HG02884 (cell line): Measurements from ENCODE around the gene NHLRC4.

Source experiments
- ATAC-seq: cut with Tn5 transposase; IDR thresholded peaks from one replicate; pipeline ENCODE4 v1.9.1; 2021; ENCODE audit warnings: mild to moderate bottlenecking, moderate library complexity; ENCODE audit not compliant: unreplicated experiment

Gene NHLRC4, protein sequence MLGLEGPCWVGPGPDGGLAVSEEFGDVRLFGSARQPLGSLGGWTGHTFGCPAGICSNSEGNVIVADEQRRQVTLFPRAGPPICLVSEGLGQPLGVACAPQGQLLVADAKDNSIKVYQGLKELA

DNA sequence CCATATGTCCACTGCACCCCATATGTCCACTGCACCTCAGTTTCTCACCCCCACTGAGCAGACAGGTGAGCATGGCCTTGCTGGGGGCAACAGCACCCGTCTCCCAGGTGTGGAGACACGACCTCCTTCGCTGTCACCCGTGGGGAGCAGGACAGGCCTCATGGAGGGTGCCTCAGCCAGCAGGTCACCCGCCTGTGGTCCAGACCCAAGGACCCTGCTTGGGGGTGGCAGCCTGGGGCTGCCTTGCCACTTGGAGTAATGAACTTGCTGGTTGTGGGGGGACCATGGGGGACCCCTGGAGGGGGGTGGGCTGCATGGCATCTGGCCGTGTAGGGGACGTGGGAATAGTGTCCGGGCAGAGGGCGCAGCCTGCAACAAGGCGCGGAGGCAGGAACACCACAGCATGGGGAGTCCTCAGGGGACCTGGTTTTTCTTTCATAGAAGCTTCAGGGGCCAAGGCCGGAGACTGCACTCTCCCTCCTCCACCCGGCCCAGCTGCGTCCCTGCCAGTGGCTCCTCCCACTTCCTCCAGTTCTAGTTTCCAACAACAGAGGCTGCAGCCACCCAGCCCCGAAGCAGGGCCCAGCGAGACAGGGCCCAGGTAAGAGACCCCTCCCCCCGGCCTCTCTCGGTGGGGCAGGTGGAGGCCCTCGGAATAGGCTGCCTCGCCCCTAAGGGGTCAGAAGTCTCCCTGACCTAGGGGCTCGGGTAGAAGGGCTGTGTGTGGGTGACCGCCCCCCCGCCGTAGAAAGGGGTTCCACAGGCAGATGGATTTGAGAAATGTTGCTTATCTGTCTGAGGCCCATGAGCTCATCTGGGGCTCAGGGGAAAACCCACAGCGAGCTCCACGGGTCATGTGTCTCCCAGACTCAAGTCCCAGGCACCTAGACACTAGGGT lies at the start of gene NHLRC4:
NHLRC4 (plus strand) TSS at position 531 of the 898 bp plus-strand sequence. CDS start 1,043 bp downstream, outside the sequence.
- ATAC-seq: peak; percentile 47

DNA sequence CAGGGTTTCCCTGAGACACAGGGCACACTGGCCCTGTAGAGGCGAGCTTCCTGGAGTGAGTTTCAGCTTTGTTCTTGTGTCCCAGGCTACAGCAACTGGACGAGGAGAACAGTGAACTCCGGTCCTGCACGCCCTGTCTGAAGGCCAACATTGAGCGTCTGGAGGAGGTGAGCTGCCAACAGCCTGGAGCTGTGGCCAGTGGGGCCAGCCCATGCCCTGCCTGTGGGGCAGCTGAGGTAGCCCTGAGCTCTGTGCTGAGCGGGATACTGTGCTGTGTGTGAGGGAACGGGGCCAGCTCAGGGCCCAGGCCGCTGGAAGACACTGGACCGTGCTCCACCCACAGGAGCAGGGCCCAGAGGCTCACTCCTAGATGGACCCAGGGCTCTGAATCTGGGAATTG lies 47.9 kb upstream of the NHLRC4 start:
- ATAC-seq: no peak

DNA sequence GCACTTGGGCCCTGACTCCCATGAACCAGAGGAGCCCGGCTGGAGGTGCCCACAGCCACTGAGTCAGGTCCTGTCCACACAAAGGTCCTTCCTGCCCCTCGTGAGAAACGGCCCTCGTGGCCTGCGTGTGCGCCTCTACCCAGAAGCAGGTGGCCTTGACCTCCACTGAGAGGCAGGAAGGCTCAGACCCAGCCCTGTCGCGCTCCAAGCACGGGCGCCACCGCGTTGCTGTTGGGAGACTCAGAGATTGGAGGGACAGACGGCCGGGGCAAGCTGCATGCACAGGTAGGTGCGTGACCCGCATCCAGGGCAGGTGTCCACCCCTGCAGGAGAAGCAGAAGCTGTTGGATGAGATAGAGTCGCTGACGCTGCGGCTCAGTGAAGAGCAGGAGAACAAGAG lies 47.4 kb upstream of the NHLRC4 start:
- no peak for ATAC-seq

DNA sequence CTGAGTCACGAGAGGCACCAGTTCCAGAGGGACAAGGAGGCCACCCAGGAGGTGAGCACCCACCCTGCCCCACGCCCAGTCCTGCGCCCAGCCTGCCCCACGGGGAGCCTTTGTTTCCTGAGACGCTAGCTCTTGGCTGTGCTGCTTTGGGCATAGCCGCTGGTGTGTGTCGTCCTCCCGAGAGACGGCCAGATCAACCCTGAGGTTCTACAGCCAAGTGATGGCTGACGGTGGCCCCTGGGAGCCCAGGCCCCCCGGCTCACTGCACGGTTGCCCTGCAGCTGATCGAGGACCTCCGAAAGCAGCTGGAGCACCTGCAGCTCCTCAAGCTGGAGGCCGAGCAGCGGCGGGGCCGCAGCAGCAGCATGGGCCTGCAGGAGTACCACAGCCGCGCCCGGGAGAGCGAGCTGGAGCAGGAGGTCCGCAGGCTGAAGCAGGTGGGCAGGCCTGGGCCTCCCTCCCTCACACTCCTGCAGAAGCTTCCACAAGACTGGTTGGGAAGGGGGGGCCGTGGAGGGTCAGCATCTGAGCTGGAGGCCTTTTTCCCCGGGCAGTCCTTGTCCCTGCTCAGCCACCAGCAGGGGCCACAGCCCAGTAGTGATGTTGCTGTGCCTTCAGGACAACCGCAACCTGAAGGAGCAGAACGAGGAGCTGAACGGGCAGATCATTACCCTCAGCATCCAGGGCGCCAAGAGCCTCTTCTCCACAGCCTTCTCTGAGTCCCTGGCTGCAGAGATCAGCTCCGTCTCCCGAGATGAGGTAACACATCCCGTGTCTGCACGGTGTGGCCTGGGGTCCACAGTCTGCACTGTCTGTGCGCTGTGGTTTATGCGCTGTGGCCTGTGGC lies 46.7 kb upstream of the NHLRC4 start:
- no peak for ATAC-seq

DNA sequence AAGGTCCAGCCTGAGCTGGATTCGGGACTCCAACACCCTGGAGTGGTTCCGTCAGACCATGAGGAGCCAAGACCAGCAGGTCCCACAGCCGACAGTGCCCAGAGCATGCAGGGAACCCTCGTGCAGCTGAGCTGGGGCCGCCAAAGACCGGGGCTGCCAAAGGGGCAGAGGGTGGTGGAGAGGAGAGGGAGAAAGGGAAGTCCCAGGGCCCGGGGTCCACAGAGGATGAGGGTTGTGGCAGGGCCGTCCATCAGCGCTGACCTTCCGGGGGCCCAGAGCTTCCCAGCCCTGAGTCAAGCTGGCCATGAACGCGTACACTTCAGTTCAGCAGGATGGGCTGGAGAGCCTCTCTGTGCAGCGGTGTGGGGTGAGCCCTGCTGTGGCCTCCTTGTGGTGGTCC lies 46.0 kb upstream of the NHLRC4 start:
- no peak for ATAC-seq

- no peak for ATAC-seq
Measured at GRCh38 chr16:521381-522210, 45.2 kb upstream of the NHLRC4 start.

- no peak for ATAC-seq
Measured at GRCh38 chr16:522320-523096, 44.3 kb upstream of the NHLRC4 start.

- no peak for ATAC-seq
Measured at GRCh38 chr16:523097-523741, 43.6 kb upstream of the NHLRC4 start.

- ATAC-seq: no peak
Measured at GRCh38 chr16:524274-525040, 42.3 kb upstream of the NHLRC4 start.

DNA sequence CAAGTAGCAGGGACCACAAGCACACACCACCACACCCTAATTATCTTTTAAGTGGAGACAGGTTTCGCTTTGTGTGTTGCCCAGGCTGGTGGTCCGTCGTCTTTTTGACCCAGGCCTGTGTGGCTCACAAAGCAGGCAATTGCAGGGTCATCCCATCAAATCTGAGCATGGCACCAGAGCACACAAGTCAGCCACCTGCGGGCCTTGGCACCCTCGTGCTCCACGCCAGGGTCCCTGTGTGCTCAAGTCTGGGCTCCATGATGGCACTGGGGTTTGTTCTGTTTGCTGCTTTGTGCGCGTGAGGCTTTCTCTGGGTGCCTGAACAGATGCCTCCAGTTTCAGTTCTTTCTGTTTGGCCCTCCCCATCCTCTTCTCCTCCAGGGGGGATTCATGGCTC lies 41.7 kb upstream of the NHLRC4 start:
- no peak for ATAC-seq

GRCh38 chr16:525520-526180 lies 41.2 kb upstream of the NHLRC4 start:
- no peak for ATAC-seq

- no peak for ATAC-seq
Measured at GRCh38 chr16:526181-527014, 40.4 kb upstream of the NHLRC4 start.

- peak; percentile 63 for ATAC-seq
Measured at GRCh38 chr16:527015-527903, 39.5 kb upstream of the NHLRC4 start, which contains the start of gene CAPN15. CAPN15 (plus strand) TSS chr16:527712; CDS start chr16:546839, 19,127 bp downstream.

- peak; percentile 9 for ATAC-seq
Measured at GRCh38 chr16:528111-529011, 38.4 kb upstream of the NHLRC4 start.

DNA sequence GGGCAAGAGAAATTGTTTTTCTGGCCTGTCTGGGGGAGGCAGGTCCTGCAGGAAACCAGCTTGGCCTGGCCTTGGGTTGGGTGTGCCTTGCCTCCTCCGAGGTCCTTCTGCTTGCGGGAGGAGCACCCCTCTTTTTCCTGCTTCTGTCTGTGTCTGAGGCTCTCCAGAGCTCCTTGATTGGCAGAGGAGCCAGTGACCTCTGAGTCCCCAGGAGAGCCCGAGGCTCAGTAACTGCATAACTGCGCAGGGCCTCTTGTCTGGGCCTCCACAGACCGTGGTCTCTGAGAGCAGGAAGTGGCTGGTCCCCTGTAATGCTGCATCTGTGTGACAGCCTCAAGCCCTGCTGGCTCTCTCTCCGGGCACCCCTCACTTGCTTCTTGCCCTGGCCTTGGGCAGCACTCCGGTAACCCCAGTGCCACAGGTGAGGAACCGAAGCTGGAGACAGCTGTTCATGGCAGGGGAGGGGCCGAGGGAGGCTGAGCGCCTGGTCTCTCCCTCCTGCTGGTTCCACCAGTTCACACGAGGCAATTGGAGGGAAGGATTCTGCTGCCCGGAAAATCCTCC lies 37.7 kb upstream of the NHLRC4 start:
- ATAC-seq: no peak
